ENCODE measurements around the gene TYRP1.
"Not testable (repeated sequence)": the region's sequence is repeated elsewhere in the genome, so short reads cannot be mapped to it uniquely, and the experiment has no call there.

The TYRP1 gene

GRCh38 chr9:12693141-12693540, at the start of gene TYRP1:
Gene TYRP1, plus strand, starts transcription at chr9:12693385. Its CDS starts 612 bp downstream, at chr9:12693997.
- no peak for DNase-seq

GRCh38 chr9:12643686-12644085, 49.5 kb upstream of the TYRP1 start:
- no peak for DNase-seq

GRCh38 chr9:12648925-12649324, 44.3 kb upstream of the TYRP1 start:
- no peak for DNase-seq

GRCh38 chr9:12651125-12651524, 42.1 kb upstream of the TYRP1 start:
- DNase-seq, result no peak

GRCh38 chr9:12652973-12653372, 40.2 kb upstream of the TYRP1 start:
- no peak for DNase-seq

- DNase-seq, result no peak
These were observed 36.4 kb upstream of the TYRP1 start for GRCh38 chr9:12656803-12657202.

- no peak for DNase-seq
These were observed 36.0 kb upstream of the TYRP1 start for GRCh38 chr9:12657233-12657632.

GRCh38 chr9:12657998-12658397, 35.2 kb upstream of the TYRP1 start:
- no peak for DNase-seq

- DNase-seq, result no peak
These were observed 34.5 kb upstream of the TYRP1 start for GRCh38 chr9:12658531-12659209.

- no peak for DNase-seq
These were observed 34.0 kb upstream of the TYRP1 start for GRCh38 chr9:12659220-12659619.

- DNase-seq, result no peak
These were observed 26.4 kb upstream of the TYRP1 start for GRCh38 chr9:12666813-12667212.

- no peak for DNase-seq
These were observed 25.3 kb upstream of the TYRP1 start for GRCh38 chr9:12667892-12668291.

GRCh38 chr9:12670006-12670405, 23.2 kb upstream of the TYRP1 start:
- DNase-seq, result no peak

- DNase-seq, result no peak
These were observed 18.2 kb upstream of the TYRP1 start for GRCh38 chr9:12674961-12675360.

GRCh38 chr9:12677462-12678126, 15.6 kb upstream of the TYRP1 start:
- not testable (repeated sequence) for DNase-seq

GRCh38 chr9:12680341-12680740, 12.8 kb upstream of the TYRP1 start:
- no peak for DNase-seq

GRCh38 chr9:12680757-12681156, 12.4 kb upstream of the TYRP1 start:
- DNase-seq, result no peak

GRCh38 chr9:12681620-12682019, 11.6 kb upstream of the TYRP1 start:
- no peak for DNase-seq

GRCh38 chr9:12684974-12685373, 8.2 kb upstream of the TYRP1 start:
- no peak for DNase-seq

GRCh38 chr9:12689233-12689632, 4.0 kb upstream of the TYRP1 start:
- DNase-seq, result no peak

- no peak for DNase-seq
These were observed 828 bp downstream of the TYRP1 start for GRCh38 chr9:12694013-12694412.

GRCh38 chr9:12695474-12695873, 2.3 kb downstream of the TYRP1 start:
- no peak for DNase-seq

GRCh38 chr9:12696931-12697622, 3.9 kb downstream of the TYRP1 start:
- no peak for DNase-seq

GRCh38 chr9:12697719-12698118, 4.5 kb downstream of the TYRP1 start:
- no peak for DNase-seq

All from CD4-positive, alpha-beta T cell treated with Interleukin-1 beta for 1 hour (primary cell).